T-helper 2 cell treated with Interferon-gamma antibody and Interleukin-4, amounts not matched to agents 100 ng/mL and 5 ng/mL, for 36 hours (primary cell): ENCODE measurements around the gene CLIC4. TPM values are rescaled to one million over a fixed set of nuclear protein-coding genes. Genes with fewer than 3 reads are reported as not detected.
"Not testable (repeated sequence)": the region's sequence is repeated elsewhere in the genome, so short reads cannot be mapped to it uniquely, and the experiment has no call there.

Experiments used
- intact Hi-C: fragments of 100-400 bp; cut with micrococcal nuclease; formaldehyde crosslinking; loops from one replicate; pipeline ENCODE4 v1.15.1; 2023
- total RNA-seq: library from RNA; stranded (reverse); gene quantifications from 2 replicates; pipeline ENCODE4 v1.2.3, GENCODE V29; 2022

CLIC4 gene
- total RNA-seq, 1 donor from 2014 or later: 14.4 TPM

DNA sequence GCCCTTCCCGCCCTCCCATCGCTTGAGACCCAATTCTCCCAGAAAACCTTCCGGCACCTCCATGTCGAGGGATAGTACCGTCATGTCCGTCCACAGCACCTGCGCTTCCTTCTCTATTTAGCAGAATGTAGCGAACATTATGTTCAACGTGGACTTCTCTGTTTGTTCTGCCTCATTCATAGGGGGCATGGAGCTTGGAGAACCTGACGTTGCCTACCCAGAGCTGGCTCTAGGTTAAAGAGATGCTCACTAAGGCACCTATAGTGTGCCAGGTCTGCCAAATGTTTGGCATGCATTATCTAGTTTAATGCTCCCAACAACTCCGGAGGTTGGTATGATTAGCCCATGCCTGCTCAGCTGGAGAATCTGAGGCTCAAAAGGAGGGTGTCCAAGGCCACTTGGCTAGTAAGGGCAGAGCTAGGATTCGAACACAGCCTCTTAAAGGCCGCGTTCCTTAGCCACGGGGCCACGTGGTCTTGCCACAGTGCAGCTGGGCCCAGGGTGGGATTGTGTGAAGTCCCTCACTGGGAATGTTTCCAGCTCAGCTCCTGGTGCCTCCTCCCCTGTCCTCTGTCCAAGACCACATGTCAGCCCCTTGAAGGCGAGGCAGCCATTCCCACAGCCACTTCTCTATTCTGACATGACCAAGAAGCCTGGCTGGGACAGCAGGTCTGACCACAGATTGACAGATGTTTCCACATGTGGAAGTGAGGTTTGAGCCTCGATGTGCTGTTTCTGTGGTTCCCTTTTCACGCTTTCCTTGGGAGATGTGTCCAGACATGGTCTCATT lies 127.0 kb downstream of the CLIC4 start:
- intact Hi-C loops: no loop called here

GRCh38 chr1:24873148-24873547 lies 127.9 kb downstream of the CLIC4 start:
- intact Hi-C loops: no loop called here

DNA sequence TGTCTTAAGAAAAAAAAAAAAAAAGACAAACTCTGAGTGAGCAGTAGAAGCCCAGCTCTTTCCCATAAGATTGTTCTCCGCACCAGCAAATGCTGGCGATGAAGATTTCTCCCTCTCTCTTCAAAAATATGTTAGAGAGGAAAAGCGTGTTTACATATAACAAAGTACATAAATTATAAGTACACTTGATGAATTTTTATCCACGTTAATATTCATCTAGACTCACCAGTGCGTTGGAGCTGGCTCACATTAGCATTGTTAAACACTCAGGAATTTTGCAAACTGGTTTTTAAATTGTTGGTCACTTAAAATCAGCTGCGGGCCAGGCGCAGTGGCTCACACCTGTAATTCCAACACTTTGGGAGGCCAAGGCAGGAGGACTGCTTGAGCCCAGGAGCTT lies 128.8 kb downstream of the CLIC4 start:
- intact Hi-C loops: no loop called here

GRCh38 chr1:24874611-24875234 lies 129.5 kb downstream of the CLIC4 start:
- intact Hi-C loops: no loop called here

DNA sequence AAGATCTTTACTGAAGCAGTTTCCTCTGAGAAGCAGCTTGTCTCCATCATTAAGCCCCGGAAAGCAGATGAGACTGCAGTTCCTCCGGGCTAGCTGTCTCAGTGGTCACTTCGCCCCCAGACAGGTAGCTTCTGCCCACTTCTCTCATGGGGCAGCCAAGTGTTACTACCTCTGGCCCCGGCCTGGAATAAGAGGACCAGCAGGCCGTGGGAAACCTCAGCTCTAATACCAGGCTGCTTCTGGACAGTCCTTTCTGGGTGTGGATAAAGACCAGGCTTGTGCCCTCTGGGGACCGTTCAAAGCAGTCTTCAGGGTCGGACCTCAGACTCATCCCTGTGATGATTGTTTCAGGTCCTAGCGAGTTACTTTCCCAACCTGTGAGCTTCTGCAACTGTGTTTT lies 130.0 kb downstream of the CLIC4 start:
- intact Hi-C loops: no loop called here

- intact Hi-C loops: no loop called here
Observed at GRCh38 chr1:24875991-24876506, 130.8 kb downstream of the CLIC4 start.

DNA sequence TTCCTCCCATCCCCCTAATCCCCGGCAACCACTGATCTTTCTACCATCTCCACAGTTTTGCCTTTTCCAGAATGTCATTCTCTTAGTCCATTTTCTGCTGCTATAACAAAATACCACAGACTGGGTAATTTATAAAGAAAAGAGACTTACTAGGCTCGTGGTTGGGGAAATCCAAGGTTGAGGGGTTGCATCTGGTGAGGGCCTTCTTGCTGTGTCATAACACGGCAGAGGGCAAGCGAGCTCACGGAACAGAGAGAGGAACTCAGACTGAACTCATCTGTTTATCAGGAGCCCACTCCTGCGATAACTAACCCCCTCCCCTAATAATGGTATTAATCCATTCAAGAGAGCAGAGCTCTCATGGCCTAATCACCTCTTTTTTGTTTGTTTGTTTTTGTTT lies 132.8 kb downstream of the CLIC4 start:
- intact Hi-C loops: no loop called here

DNA sequence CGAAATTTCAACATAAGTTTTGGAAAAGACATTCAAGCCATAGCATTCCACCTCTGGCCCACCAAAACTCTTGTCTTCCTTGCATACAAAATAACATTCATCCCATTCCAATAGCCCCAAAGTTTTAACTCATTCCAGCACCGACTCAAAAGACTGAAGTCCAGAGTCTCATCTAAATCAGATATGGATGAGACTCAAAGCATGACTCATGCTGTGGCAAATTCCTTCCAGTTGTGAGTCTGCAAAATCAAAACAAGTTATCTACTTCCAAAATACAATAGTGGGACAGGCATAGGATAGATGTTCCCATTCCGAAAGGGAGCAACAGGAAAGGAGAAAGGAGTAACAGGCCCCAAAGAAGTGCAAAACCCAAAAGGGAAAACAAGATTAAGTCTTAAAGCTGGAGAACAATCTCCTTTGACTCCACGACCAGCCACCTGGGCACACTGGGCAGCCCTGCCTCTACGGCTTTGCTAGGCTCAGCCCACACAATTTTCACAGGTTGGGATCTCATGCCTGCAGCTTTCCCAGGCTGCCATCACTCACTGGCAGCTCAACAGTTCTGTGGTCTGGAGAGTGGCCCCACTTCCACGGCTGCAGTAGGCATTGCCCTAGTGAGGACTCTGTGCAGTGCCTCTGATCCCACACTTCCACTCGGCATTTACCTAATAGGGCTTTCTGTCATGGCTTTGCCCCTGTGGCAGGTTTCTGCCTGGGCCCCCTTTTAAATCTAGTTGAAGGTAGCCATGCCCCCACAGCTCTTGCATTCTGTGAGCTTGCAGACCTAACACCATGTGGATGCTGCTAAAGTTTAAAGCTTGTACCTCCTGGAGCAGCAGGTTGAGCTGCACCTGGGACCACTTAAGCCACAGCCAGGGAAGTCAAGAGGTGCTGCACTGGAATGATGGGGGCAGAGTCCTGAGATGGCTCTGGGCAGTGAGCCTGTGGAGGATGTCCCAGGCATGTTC lies 133.8 kb downstream of the CLIC4 start:
- intact Hi-C loops: no loop called here

DNA sequence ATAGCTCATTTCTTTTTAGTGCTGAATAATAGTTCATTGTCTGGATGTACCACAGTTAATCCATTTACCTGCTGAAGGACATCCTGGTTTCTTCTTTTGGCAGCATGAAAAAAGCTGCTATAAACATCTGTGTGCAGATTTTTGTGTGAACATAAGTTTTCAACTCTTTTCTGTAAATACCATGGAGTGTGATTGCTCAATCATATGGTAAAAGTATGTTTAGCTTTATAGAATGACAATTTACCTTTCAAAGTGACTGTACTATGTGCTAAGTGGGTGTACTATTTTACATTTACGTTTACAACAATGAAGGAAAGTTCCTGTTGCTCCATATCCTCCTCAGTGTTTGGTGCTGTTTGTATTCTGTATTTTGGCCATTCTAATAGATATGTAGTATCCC lies 135.8 kb downstream of the CLIC4 start:
- intact Hi-C loops: no loop called here

DNA sequence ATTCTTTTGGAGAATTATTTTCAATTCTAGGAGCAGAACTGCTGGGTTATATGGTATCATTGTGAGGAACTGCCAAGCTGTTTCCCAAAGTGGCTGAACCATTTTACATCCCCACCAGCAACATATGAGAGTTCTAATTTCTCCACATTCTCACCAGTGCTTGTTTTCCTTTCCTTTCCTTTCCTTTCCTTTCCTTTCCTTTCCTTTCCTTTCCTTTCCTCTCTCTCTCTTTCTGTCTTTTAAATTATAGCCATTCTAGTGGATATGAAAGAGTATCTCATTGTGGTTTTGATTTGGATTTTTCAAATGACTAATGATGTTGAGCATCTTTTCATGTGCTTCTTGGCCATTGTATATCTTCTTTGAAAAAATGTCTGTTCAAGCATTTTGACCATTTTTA lies 139.5 kb downstream of the CLIC4 start:
- intact Hi-C loops: no loop called here

DNA sequence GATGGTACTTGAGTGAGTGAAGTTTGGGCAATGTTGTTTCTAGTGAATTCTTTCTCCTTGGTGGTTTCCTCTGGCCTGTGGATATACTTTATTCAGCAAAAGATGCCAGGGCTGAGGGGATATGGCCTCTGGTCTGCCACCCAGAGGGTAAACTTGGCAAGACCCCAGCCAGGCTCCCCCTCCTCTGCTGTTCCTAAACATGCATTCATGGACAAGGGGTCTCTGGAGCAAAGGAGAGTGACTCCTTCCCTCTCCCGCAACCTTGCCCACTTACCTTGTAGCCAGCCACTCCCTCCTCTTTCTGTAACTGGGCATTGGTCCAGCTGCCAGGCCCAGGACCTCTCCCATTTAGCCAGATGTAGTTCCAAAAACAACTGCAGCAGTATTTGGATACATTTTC lies 141.0 kb downstream of the CLIC4 start:
- intact Hi-C loops: no loop called here

DNA sequence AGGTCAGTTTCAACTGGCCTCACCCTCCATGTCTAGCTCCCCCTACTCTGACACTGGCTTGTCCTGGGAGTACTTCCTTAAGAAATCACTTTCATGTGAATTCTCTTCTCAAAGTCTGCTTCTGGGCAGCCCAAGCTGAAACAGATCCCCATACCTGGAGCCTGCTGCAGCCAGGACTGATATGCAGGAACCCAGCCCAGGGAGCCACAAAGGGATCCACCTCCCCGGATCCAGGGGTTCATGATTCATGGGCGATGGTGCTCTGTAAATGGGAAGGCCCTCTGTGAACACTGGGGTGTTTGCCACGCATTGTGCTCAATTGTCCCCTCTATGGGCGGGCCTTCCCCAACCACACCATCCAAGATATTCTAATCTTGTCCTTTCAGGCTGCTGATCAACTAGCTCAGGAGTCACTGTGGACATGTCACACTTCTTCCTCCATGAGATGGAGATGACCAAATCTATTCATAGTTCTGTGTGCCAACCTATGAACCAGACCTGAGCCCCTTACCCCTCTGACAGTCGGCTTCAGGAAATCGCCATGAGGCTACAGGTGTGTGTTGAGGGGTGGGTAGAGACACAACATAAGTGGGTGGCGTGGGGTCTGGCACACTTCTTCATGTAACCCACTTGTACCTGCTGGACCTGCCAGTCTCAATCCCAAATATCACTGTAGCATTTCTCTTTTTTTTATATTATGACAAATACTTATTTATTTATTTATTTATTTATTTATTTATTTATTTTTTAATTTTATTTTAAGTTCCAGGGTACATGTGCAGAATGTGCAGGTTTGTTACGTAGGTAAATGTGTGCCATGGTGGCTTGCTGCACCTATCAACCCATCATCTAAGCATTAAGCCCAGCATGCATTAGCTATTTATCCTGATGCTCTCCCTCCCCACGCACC lies 143.1 kb downstream of the CLIC4 start:
- intact Hi-C loops: no loop called here

GRCh38 chr1:24888971-24889676 lies 143.9 kb downstream of the CLIC4 start:
- intact Hi-C loops: no loop called here

GRCh38 chr1:24890887-24891286 lies 145.6 kb downstream of the CLIC4 start:
- intact Hi-C loops: no loop called here

DNA sequence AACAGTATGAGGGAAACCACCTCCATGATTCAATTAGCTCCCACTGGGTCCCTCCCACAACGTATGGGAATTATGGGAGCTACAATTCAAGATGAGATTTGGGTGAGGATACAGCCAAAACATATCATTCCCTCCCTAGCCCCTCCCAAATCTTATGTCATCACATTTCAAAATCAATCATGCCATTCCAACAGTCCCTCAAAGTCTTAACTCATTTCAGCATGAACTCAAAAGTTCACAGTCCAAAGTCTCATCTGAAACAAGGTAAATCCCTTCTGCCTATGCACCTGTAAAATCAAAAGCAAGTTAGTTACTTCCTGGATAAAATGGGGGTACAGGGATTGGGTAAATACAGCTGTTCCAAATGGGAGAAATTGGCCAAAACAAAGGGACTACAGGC lies 146.1 kb downstream of the CLIC4 start:
- intact Hi-C loops: not testable (repeated sequence)

- intact Hi-C loops: no loop called here
Observed at GRCh38 chr1:24892188-24893153, 147.2 kb downstream of the CLIC4 start.

GRCh38 chr1:24893431-24893830 lies 148.2 kb downstream of the CLIC4 start:
- intact Hi-C loops: no loop called here
